HCT116 (cell line): ENCODE results near the gene SLC12A1. TPM values are rescaled to one million over a fixed set of nuclear protein-coding genes. Genes with fewer than 3 reads are reported as not detected.

ENCODE experiments used
- ATAC-seq: fragments of 200-7000 bp; cut with Tn5 transposase; 2 replicates; pipeline ENCODE4 v1.9.1; 2020; ENCODE audit warnings: mild to moderate bottlenecking, moderate library complexity
- BruUV-seq: library from RNA; stranded (reverse); fragments of 400-500 nt; replicated peaks from 2 replicates; lab custom pipeline; 2021; lab: Mats Ljungman, UMichigan
- CTCF ChIA-PET: fragments of 300-600 bp; sonication (Branson Sonifier 250); formaldehyde crosslinking; loops from one replicate; lab custom pipeline; 2021; ENCODE audit warnings: antibody characterized with exemption; lab: Charles Lee
- POLR2A ChIA-PET: fragments of 300-600, 350-600 bp; sonication (Branson Sonifier 250); formaldehyde crosslinking; loops from one replicate; lab custom pipeline; 2021; ENCODE audit warnings: antibody characterized with exemption; lab: Charles Lee
- RAD21 ChIA-PET, 2 experiments: fragments of 300-600 bp; sonication (Branson Sonifier 250); formaldehyde crosslinking; loops; one replicate each; lab custom pipeline; 2023; ENCODE audit warnings: low total read pairs in 2 of 2; ENCODE audit not compliant: uncharacterized antibody in 2 of 2, unreplicated experiment in 2 of 2, low non-redundant PET in 1 of 2; lab: Charles Lee
- DNase-seq: peaks from one replicate; pipeline ENCODE4 v3.0.0-alpha.2; 2010; ENCODE audit warnings: low read depth, low spot score
- H2AFZ ChIP-seq: fragments of 200-600 bp; shearing (Covaris generic), sonication (generic); 2 replicates; pipeline ENCODE4 v1.6.1; 2017; ENCODE audit warnings: low read depth, mixed run types, mixed read lengths, antibody characterized with exemption, low read length; ENCODE audit not compliant: poor library complexity, severe bottlenecking
- H3K27ac ChIP-seq: 2 replicates; pipeline ENCODE4 v1.5.1; 2012; ENCODE audit warnings: low read depth, low read length
- H3K27me3 ChIP-seq: fragments of 200-600 bp; sonication (generic); 2 replicates; pipeline ENCODE4 v1.6.1; 2016; ENCODE audit warnings: mixed run types, low read length, mixed read lengths; ENCODE audit not compliant: insufficient read depth
- H3K36me3 ChIP-seq, 2 experiments: fragments of 200-500 bp in 1 of 2; fragments of 200-600 bp in 1 of 2; sonication (Bioruptor generic) in 1 of 2; sonication (generic) in 1 of 2; 2 replicates each; pipeline versions ENCODE4 v1.5.1 to v1.6.1; 2014 to 2016; ENCODE audit warnings: low read length in 2 of 2, inconsistent platforms in 1 of 2, mixed read lengths in 1 of 2, mixed run types in 1 of 2; ENCODE audit not compliant: insufficient read depth in 2 of 2, control insufficient read depth in 1 of 2
- H3K4me1 ChIP-seq, 2 experiments: fragments of 200-600 bp in 1 of 2; sonication (generic) in 1 of 2; 2 replicates each; pipeline versions ENCODE4 v1.5.1 to v1.6.1; 2012 to 2017; ENCODE audit warnings: low read length in 2 of 2, inconsistent platforms in 1 of 2, mild to moderate bottlenecking in 1 of 2, mixed read lengths in 1 of 2, mixed run types in 1 of 2, moderate library complexity in 1 of 2; ENCODE audit not compliant: insufficient read depth in 2 of 2, control insufficient read depth in 1 of 2
- H3K4me2 ChIP-seq: fragments of 200-600 bp; sonication (generic); 2 replicates; pipeline ENCODE4 v1.6.1; 2017; ENCODE audit warnings: mixed run types, low read length, mixed read lengths
- H3K4me3 ChIP-seq, 2 experiments: fragments of 200-600 bp in 1 of 2; sonication (generic) in 1 of 2; replicated peaks in 1 of 2; 2 replicates each; pipeline ENCODE4 v1.5.1; 2011 to 2016; ENCODE audit warnings: low read length in 2 of 2, control low read depth in 1 of 2, low read depth in 1 of 2, mild to moderate bottlenecking in 1 of 2, mixed read lengths in 1 of 2, mixed run types in 1 of 2
- H3K79me2 ChIP-seq: fragments of 200-600 bp; sonication (generic); 2 replicates; pipeline ENCODE4 v1.6.1; 2017; ENCODE audit warnings: mild to moderate bottlenecking, mixed run types, low read length, moderate library complexity, mixed read lengths; ENCODE audit not compliant: insufficient read depth
- H3K9ac ChIP-seq: fragments of 200-600 bp; sonication (generic); 2 replicates; pipeline ENCODE4 v1.6.1; 2016; ENCODE audit warnings: low read length, mixed read lengths
- H3K9me2 ChIP-seq: fragments of 200-600 bp; sonication (generic), shearing (Covaris generic); 2 replicates; pipeline ENCODE4 v1.6.1; 2017; ENCODE audit warnings: mixed run types, mild to moderate bottlenecking, moderate library complexity; ENCODE audit not compliant: insufficient read depth
- H3K9me3 ChIP-seq, 2 experiments: fragments of 200-500 bp in 1 of 2; fragments of 200-600 bp in 1 of 2; sonication (Bioruptor generic) in 1 of 2; sonication (generic) in 1 of 2; 2 replicates each; pipeline ENCODE4 v1.6.1; 2014 to 2017; ENCODE audit warnings: low read length in 2 of 2, mixed read lengths in 2 of 2, inconsistent platforms in 1 of 2, low read depth in 1 of 2, mild to moderate bottlenecking in 1 of 2, mixed run types in 1 of 2, moderate library complexity in 1 of 2; ENCODE audit not compliant: control insufficient read depth in 1 of 2, insufficient read depth in 1 of 2
- H4K20me1 ChIP-seq: fragments of 200-600 bp; sonication (generic), shearing (Covaris generic); 2 replicates; pipeline ENCODE4 v1.6.1; 2017; ENCODE audit warnings: mixed run types, mild to moderate bottlenecking, moderate library complexity; ENCODE audit not compliant: insufficient read depth
- CBX3 ChIP-seq: IDR thresholded peaks from 2 replicates; pipeline ENCODE4 v1.6.1; 2012; ENCODE audit warnings: low read depth
- EGR1 ChIP-seq: IDR thresholded peaks from 2 replicates; pipeline ENCODE4 v1.6.1; 2012; ENCODE audit warnings: low read depth
- ELF1 ChIP-seq: IDR thresholded peaks from 2 replicates; pipeline ENCODE4 v1.6.1; 2012; ENCODE audit warnings: low read depth, borderline replicate concordance
- EZH2 ChIP-seq: fragments of 200-600 bp; sonication (generic); IDR thresholded peaks from 2 replicates; pipeline ENCODE4 v1.6.1; 2017; ENCODE audit warnings: antibody characterized with exemption, mixed run types
- EZH2phosphoT487 ChIP-seq: fragments of 200-600 bp; IDR thresholded peaks from 2 replicates; pipeline ENCODE4 v1.6.1; 2018; ENCODE audit warnings: antibody characterized with exemption, borderline replicate concordance
- FOSL1 ChIP-seq: IDR thresholded peaks from 2 replicates; pipeline ENCODE4 v1.6.1; 2012; ENCODE audit warnings: low read depth
- JUND ChIP-seq: IDR thresholded peaks from 2 replicates; pipeline ENCODE4 v1.6.1; 2012
- POLR2A ChIP-seq: IDR thresholded peaks from 2 replicates; pipeline ENCODE4 v1.7.0; 2011; ENCODE audit warnings: borderline replicate concordance; ENCODE audit not compliant: insufficient read depth, insufficient read length; ENCODE audit errors: extremely low read depth
- RAD21 ChIP-seq: IDR thresholded peaks from 2 replicates; pipeline ENCODE4 v1.6.1; 2012; ENCODE audit warnings: low read depth, mild to moderate bottlenecking
- SIN3A ChIP-seq: IDR thresholded peaks from 2 replicates; pipeline ENCODE4 v1.6.1; 2012; ENCODE audit warnings: low read depth
- SRF ChIP-seq: IDR thresholded peaks from 2 replicates; pipeline ENCODE4 v1.6.1; 2012; ENCODE audit warnings: low read depth
- TCF7L2 ChIP-seq: IDR thresholded peaks from 2 replicates; pipeline ENCODE4 v1.7.0; 2011; ENCODE audit warnings: borderline replicate concordance, inconsistent platforms; ENCODE audit not compliant: insufficient read depth, insufficient read length; ENCODE audit errors: extremely low read depth
- ZFX ChIP-seq: fragments of 450-650 bp; IDR thresholded peaks from 2 replicates; pipeline ENCODE4 v1.6.1; 2017
- ZNF274 ChIP-seq: fragments of 200-500 bp; sonication (Bioruptor generic); IDR thresholded peaks from 2 replicates; pipeline ENCODE4 v1.6.1; 2014; ENCODE audit warnings: mild to moderate bottlenecking, low read depth, low read length, inconsistent platforms
- intact Hi-C: fragments of 100-400 bp; cut with micrococcal nuclease; formaldehyde crosslinking; loops from 2 replicates; pipeline ENCODE4 v1.10.0; 2022
- total RNA-seq: library from RNA; stranded (reverse); gene quantifications from one replicate; pipeline ENCODE4 v1.2.1, GENCODE V29; 2021; ENCODE audit not compliant: unreplicated experiment
- TF ChIP-seq, protein P1 (sequence below): IDR thresholded peaks from 2 replicates; pipeline ENCODE4 v1.6.1; 2012; ENCODE audit warnings: low read depth
- TF ChIP-seq, protein P2 (sequence below): IDR thresholded peaks from 2 replicates; pipeline ENCODE4 v1.6.1; 2011; ENCODE audit warnings: mild to moderate bottlenecking, low read length, moderate library complexity; ENCODE audit not compliant: insufficient replicate concordance; ENCODE audit errors: extremely low read depth
- TF ChIP-seq, protein P3 (sequence below): IDR thresholded peaks from 2 replicates; pipeline ENCODE4 v1.6.1; 2012
- TF ChIP-seq, protein P4 (sequence below): IDR thresholded peaks from 2 replicates; pipeline ENCODE4 v1.6.1; 2012
- TF ChIP-seq, protein P5 (sequence below), 3 experiments: fragments of 200-600 bp in 1 of 3; sonication (generic) in 1 of 3; IDR thresholded peaks in 2 of 3; conservative IDR thresholded peaks in 1 of 3; 2 replicates each; pipeline ENCODE4 v1.5.1; 2012 to 2017; ENCODE audit warnings: low read depth in 2 of 3, low read length in 2 of 3, antibody characterized with exemption in 1 of 3, borderline replicate concordance in 1 of 3, control low read depth in 1 of 3, mild to moderate bottlenecking in 1 of 3, mixed read lengths in 1 of 3, mixed run types in 1 of 3, moderate library complexity in 1 of 3; ENCODE audit not compliant: insufficient read depth in 1 of 3

SLC12A1 gene
- total RNA-seq, 1 experiment from 2014 or later: not detected

DNA sequence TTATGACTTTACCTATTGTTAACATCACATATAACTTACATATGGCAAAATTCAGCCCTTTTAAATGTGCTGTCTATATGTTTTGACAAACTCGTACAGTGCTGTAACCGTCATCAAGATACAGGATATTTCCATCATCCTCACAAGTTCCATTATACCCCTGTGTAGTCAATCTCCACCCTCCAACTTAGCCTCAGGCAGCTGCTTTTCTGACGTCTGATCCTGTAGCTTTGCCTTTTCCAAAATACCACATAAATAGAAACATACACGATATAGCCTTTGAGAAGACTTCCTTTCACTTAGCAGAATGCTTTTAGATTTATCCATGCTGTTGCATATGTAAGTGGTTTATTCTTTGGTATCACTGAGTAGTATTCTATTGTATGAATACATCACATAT lies 47.1 kb downstream of the SLC12A1 start:
- DNase-seq (no peak), ATAC-seq (no peak)
- CTCF ChIA-PET: no interaction called here
- no TSS peak for BruUV-seq
- intact Hi-C loops: no loop called here
- H3K27ac ChIP-seq: no peak overlapping the region
- no peaks in the 10 kb centered on the region for H3K79me2 ChIP-seq
- no peaks in the 10 kb centered on the region for H3K9me2 ChIP-seq
- RAD21 ChIA-PET: no interaction called here
- no peaks in the 10 kb centered on the region for H3K36me3 ChIP-seq
- no peak overlapping the region for H2AFZ ChIP-seq
- H3K4me3 ChIP-seq: no peak overlapping the region
- H3K9ac ChIP-seq: no peak overlapping the region
- no peaks in the 10 kb centered on the region for H3K4me1 ChIP-seq
- H3K4me2 ChIP-seq: no peak overlapping the region
- TF ChIP-seq, protein P1, sequence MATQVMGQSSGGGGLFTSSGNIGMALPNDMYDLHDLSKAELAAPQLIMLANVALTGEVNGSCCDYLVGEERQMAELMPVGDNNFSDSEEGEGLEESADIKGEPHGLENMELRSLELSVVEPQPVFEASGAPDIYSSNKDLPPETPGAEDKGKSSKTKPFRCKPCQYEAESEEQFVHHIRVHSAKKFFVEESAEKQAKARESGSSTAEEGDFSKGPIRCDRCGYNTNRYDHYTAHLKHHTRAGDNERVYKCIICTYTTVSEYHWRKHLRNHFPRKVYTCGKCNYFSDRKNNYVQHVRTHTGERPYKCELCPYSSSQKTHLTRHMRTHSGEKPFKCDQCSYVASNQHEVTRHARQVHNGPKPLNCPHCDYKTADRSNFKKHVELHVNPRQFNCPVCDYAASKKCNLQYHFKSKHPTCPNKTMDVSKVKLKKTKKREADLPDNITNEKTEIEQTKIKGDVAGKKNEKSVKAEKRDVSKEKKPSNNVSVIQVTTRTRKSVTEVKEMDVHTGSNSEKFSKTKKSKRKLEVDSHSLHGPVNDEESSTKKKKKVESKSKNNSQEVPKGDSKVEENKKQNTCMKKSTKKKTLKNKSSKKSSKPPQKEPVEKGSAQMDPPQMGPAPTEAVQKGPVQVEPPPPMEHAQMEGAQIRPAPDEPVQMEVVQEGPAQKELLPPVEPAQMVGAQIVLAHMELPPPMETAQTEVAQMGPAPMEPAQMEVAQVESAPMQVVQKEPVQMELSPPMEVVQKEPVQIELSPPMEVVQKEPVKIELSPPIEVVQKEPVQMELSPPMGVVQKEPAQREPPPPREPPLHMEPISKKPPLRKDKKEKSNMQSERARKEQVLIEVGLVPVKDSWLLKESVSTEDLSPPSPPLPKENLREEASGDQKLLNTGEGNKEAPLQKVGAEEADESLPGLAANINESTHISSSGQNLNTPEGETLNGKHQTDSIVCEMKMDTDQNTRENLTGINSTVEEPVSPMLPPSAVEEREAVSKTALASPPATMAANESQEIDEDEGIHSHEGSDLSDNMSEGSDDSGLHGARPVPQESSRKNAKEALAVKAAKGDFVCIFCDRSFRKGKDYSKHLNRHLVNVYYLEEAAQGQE: no peak
- TF ChIP-seq ELF1 (no peak), EZH2 (no peak), TCF7L2 (no peak), ZNF274 (no peak), EZH2phosphoT487 (no peak), FOSL1 (no peak), POLR2A (no peak), JUND (no peak), SIN3A (no peak), CBX3 (no peak), ZFX (no peak), EGR1 (no peak), RAD21 (no peak), SRF (no peak)
- TF ChIP-seq, protein P2, sequence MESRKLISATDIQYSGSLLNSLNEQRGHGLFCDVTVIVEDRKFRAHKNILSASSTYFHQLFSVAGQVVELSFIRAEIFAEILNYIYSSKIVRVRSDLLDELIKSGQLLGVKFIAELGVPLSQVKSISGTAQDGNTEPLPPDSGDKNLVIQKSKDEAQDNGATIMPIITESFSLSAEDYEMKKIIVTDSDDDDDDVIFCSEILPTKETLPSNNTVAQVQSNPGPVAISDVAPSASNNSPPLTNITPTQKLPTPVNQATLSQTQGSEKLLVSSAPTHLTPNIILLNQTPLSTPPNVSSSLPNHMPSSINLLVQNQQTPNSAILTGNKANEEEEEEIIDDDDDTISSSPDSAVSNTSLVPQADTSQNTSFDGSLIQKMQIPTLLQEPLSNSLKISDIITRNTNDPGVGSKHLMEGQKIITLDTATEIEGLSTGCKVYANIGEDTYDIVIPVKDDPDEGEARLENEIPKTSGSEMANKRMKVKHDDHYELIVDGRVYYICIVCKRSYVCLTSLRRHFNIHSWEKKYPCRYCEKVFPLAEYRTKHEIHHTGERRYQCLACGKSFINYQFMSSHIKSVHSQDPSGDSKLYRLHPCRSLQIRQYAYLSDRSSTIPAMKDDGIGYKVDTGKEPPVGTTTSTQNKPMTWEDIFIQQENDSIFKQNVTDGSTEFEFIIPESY: no peak
- TF ChIP-seq, protein P3, sequence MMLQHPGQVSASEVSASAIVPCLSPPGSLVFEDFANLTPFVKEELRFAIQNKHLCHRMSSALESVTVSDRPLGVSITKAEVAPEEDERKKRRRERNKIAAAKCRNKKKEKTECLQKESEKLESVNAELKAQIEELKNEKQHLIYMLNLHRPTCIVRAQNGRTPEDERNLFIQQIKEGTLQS: no peak
- TF ChIP-seq, protein P4, sequence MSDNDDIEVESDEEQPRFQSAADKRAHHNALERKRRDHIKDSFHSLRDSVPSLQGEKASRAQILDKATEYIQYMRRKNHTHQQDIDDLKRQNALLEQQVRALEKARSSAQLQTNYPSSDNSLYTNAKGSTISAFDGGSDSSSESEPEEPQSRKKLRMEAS: no peak
- TF ChIP-seq, protein P5, sequence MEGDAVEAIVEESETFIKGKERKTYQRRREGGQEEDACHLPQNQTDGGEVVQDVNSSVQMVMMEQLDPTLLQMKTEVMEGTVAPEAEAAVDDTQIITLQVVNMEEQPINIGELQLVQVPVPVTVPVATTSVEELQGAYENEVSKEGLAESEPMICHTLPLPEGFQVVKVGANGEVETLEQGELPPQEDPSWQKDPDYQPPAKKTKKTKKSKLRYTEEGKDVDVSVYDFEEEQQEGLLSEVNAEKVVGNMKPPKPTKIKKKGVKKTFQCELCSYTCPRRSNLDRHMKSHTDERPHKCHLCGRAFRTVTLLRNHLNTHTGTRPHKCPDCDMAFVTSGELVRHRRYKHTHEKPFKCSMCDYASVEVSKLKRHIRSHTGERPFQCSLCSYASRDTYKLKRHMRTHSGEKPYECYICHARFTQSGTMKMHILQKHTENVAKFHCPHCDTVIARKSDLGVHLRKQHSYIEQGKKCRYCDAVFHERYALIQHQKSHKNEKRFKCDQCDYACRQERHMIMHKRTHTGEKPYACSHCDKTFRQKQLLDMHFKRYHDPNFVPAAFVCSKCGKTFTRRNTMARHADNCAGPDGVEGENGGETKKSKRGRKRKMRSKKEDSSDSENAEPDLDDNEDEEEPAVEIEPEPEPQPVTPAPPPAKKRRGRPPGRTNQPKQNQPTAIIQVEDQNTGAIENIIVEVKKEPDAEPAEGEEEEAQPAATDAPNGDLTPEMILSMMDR (IDR thresholded peaks at IDR 0.05 in 2 of 3, conservative IDR thresholded peaks at IDR 0.05 in 1 of 3; ENCODE audit: borderline replicate concordance in 1 of 3, insufficient read depth in 1 of 3, low read depth in 2 of 3, low read length in 2 of 3): no peak
- H3K27me3 ChIP-seq: peaks cover 3% of the 10 kb centered on the region; the same call in 1 of the 2 replicates
- no peaks in the 10 kb centered on the region for H3K9me3 ChIP-seq
- no peaks in the 10 kb centered on the region; the same call in 1 of the 2 replicates for H4K20me1 ChIP-seq
- POLR2A ChIA-PET: no interaction called here
